Ovary (tissue), 3 donors: ENCODE results near the gene C1orf141.

Experiments
- EP300 ChIP-seq: sonication (generic); formaldehyde crosslinking; IDR thresholded peaks from one replicate; pipeline ENCODE4 v1.6.1; 2017; ENCODE audit warnings: antibody characterized with exemption
- POLR2A ChIP-seq: fragments of 450-650 bp; IDR thresholded peaks from one replicate; pipeline ENCODE4 v1.6.1; 2017; ENCODE audit warnings: antibody characterized with exemption, mild to moderate bottlenecking, moderate library complexity
- TF ChIP-seq, protein P1 (sequence below), 3 donors: fragments of 450-650 bp in 2 of 3; fragments of 200-600 bp in 1 of 3; IDR thresholded peaks; one replicate each; pipeline versions ENCODE4 v1.5.1 to v1.8.0; 2016 to 2022; ENCODE audit warnings: antibody characterized with exemption in 3 of 3, mild to moderate bottlenecking in 1 of 3
- donor health status: DM: no; HTN: no; CAD: no.

- TF ChIP-seq EP300 (no peak), POLR2A (no peak)
- TF ChIP-seq, protein P1, sequence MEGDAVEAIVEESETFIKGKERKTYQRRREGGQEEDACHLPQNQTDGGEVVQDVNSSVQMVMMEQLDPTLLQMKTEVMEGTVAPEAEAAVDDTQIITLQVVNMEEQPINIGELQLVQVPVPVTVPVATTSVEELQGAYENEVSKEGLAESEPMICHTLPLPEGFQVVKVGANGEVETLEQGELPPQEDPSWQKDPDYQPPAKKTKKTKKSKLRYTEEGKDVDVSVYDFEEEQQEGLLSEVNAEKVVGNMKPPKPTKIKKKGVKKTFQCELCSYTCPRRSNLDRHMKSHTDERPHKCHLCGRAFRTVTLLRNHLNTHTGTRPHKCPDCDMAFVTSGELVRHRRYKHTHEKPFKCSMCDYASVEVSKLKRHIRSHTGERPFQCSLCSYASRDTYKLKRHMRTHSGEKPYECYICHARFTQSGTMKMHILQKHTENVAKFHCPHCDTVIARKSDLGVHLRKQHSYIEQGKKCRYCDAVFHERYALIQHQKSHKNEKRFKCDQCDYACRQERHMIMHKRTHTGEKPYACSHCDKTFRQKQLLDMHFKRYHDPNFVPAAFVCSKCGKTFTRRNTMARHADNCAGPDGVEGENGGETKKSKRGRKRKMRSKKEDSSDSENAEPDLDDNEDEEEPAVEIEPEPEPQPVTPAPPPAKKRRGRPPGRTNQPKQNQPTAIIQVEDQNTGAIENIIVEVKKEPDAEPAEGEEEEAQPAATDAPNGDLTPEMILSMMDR (IDR thresholded peaks at IDR 0.05), result no peak
Observed at GRCh38 chr1:67059346-67059745, 75.4 kb downstream of the C1orf141 start.
